CD14-positive monocyte (primary cell): Measurements from ENCODE around the gene SPNS3. TPM values are rescaled to one million over a fixed set of nuclear protein-coding genes. Genes with fewer than 3 reads are reported as not detected.
A peak's percentile ranks its signal among the peaks of the same experiment; 100 is the strongest.

ENCODE experiments used
- DNase-seq, 3 donors: peaks; one replicate each; pipeline ENCODE4 v3.0.0-alpha.2; 2011 to 2022
- H2AFZ ChIP-seq: 2 replicates; pipeline ENCODE4 v1.6.0; 2012; ENCODE audit warnings: mild to moderate bottlenecking, low read depth, low read length, inconsistent platforms; ENCODE audit not compliant: insufficient read depth, poor library complexity, severe bottlenecking
- H3K27ac ChIP-seq, 2 donors: 1 replicate in 1 of 2; 2 replicates in 1 of 2; pipeline ENCODE4 v1.5.1; 2012 to 2013; ENCODE audit warnings: low read length in 2 of 2, control low read depth in 1 of 2, inconsistent platforms in 1 of 2, low read depth in 1 of 2, mild to moderate bottlenecking in 1 of 2
- H3K27me3 ChIP-seq, 2 donors: one replicate each; pipeline versions ENCODE4 v1.6.0 to v1.6.1; 2011 to 2013; ENCODE audit warnings: low read length in 2 of 2; ENCODE audit not compliant: control insufficient read depth in 2 of 2, insufficient read depth in 2 of 2
- H3K36me3 ChIP-seq, 2 donors: replicated peaks in 1 of 2; 1 replicate in 1 of 2; 2 replicates in 1 of 2; pipeline versions ENCODE4 v1.5.1 to v1.6.1; 2012 to 2013; ENCODE audit warnings: low read length in 2 of 2, control low read depth in 1 of 2, inconsistent platforms in 1 of 2, mild to moderate bottlenecking in 1 of 2; ENCODE audit not compliant: insufficient read depth in 2 of 2, control insufficient read depth in 1 of 2
- H3K4me1 ChIP-seq, 2 donors: 1 replicate in 1 of 2; 2 replicates in 1 of 2; pipeline versions ENCODE4 v1.5.1 to v1.6.1; 2012 to 2013; ENCODE audit warnings: low read length in 2 of 2, control low read depth in 1 of 2, inconsistent platforms in 1 of 2, mild to moderate bottlenecking in 1 of 2, moderate library complexity in 1 of 2; ENCODE audit not compliant: insufficient read depth in 2 of 2, control insufficient read depth in 1 of 2
- H3K4me2 ChIP-seq: replicated peaks from 2 replicates; pipeline ENCODE3; 2012; ENCODE audit warnings: low read length, moderate library complexity, mild to moderate bottlenecking; ENCODE audit not compliant: poor library complexity, severe bottlenecking; ENCODE audit errors: extremely low read depth
- H3K4me3 ChIP-seq, 3 experiments: fragments of 200-600 bp in 1 of 3; sonication (generic) in 1 of 3; replicated peaks in 1 of 3; 1 replicate in 2 of 3; 2 replicates in 1 of 3; pipeline ENCODE4 v1.5.1; 2011 to 2013; ENCODE audit warnings: low read length in 3 of 3, mild to moderate bottlenecking in 3 of 3, control low read depth in 2 of 3, low read depth in 2 of 3, inconsistent platforms in 1 of 3, moderate library complexity in 1 of 3
- H3K79me2 ChIP-seq: 2 replicates; pipeline ENCODE4 v1.6.0; 2012; ENCODE audit warnings: mild to moderate bottlenecking, control low read depth, inconsistent platforms, low read length, moderate library complexity; ENCODE audit not compliant: insufficient read depth
- H3K9ac ChIP-seq: 2 replicates; pipeline ENCODE4 v1.6.0; 2017; ENCODE audit warnings: low read length, mild to moderate bottlenecking; ENCODE audit not compliant: insufficient read depth, poor library complexity, severe bottlenecking
- H3K9me3 ChIP-seq, 2 donors: replicated peaks in 1 of 2; 1 replicate in 1 of 2; 2 replicates in 1 of 2; pipeline versions ENCODE4 v1.5.1 to v1.6.1; 2012 to 2013; ENCODE audit warnings: low read length in 2 of 2, control low read depth in 1 of 2; ENCODE audit not compliant: control insufficient read depth in 1 of 2, insufficient read depth in 1 of 2
- H4K20me1 ChIP-seq: 2 replicates; pipeline ENCODE4 v1.6.0; 2012; ENCODE audit warnings: mild to moderate bottlenecking, low read length, control low read depth, moderate library complexity; ENCODE audit not compliant: insufficient read depth
- H3K27ac Mint-ChIP-seq, 7 donors: one replicate each; pipeline ENCODE4 v1.8.0; 2020; ENCODE audit warnings: mild to moderate bottlenecking in 7 of 7, mixed read lengths in 7 of 7, moderate library complexity in 6 of 7, inconsistent platforms in 2 of 7
- H3K27me3 Mint-ChIP-seq, 3 donors: one replicate each; pipeline ENCODE4 v1.8.0; 2021 to 2022; ENCODE audit warnings: low read depth in 3 of 3, mild to moderate bottlenecking in 3 of 3, mixed read lengths in 3 of 3, moderate library complexity in 3 of 3, inconsistent platforms in 1 of 3
- H3K36me3 Mint-ChIP-seq, 2 donors: one replicate each; pipeline ENCODE4 v1.8.0; 2020; ENCODE audit warnings: mixed read lengths in 2 of 2, inconsistent platforms in 1 of 2, mild to moderate bottlenecking in 1 of 2
- H3K4me1 Mint-ChIP-seq: one replicate; pipeline ENCODE4 v1.8.0; 2020; ENCODE audit warnings: mild to moderate bottlenecking, mixed read lengths
- H3K4me3 Mint-ChIP-seq, 2 donors: one replicate each; pipeline ENCODE4 v1.8.0; 2020; ENCODE audit warnings: mild to moderate bottlenecking in 2 of 2, mixed read lengths in 2 of 2, moderate library complexity in 1 of 2
- H3K9me3 Mint-ChIP-seq, 7 donors: one replicate each; pipeline ENCODE4 v1.8.0; 2020 to 2022; ENCODE audit warnings: mixed read lengths in 7 of 7, mild to moderate bottlenecking in 6 of 7, moderate library complexity in 6 of 7, inconsistent platforms in 2 of 7
- CTCF ChIP-seq: fragments of 200-600 bp; IDR thresholded peaks from one replicate; pipeline ENCODE4 v1.8.0; 2022; ENCODE audit warnings: antibody characterized with exemption, mild to moderate bottlenecking
- WGBS: methylation state at CpG from one replicate; pipeline ENCODE4 v1.1.5; 2013; ENCODE audit warnings: missing lambda C conversion rate; ENCODE audit not compliant: insufficient coverage; 5-methylcytosine and 5-hydroxymethylcytosine counted together
- intact Hi-C, 2 donors: fragments of 100-400 bp; cut with micrococcal nuclease; formaldehyde crosslinking; loops; one replicate each; pipeline versions ENCODE4 v1.15.0 to v1.15.1; 2023
- polyA plus RNA-seq, 3 donors: library from polyadenylated mRNA; depleted of rRNA in 1 of 3; unstranded in 2 of 3; stranded (reverse) in 1 of 3; fragments of 300-500 nt in 2 of 3; fragments of >200 nt in 1 of 3; fragmentation: Illumina TruSeq in 2 of 3; gene quantifications; 1 replicate in 2 of 3; 2 replicates in 1 of 3; pipeline ENCODE4 v1.2.3, GENCODE V29; 2012 to 2021

Gene SPNS3
- polyA plus RNA-seq, 3 donors, result 2.3 to 5.7 (median 4.5) TPM

- peaks cover 14 to 24% of the 10 kb centered on the region in 2 donors for H3K27me3 ChIP-seq
Observed at GRCh38 chr17:4504188-4504587, 70.4 kb downstream of the SPNS3 start.

GRCh38 chr17:4505187-4505586, 71.4 kb downstream of the SPNS3 start:
- Histone ChIP-seq H3K9ac (no peak overlapping the region), H4K20me1 (no peaks in the 10 kb centered on the region), H3K79me2 (no peaks in the 10 kb centered on the region), H3K4me1 (peaks cover 18 to 24% of the 10 kb centered on the region in 2 donors), H3K4me2 (no peak overlapping the region), H3K9me3 (peaks cover 0 to 11% of the 10 kb centered on the region in 2 donors), H3K36me3 (no peaks in the 10 kb centered on the region), H2AFZ (no peak overlapping the region), H3K4me3 (no peak overlapping the region), H3K27me3 (peaks cover 10 to 14% of the 10 kb centered on the region in 2 donors), H3K27ac (no peak overlapping the region)
- no peak for TF ChIP-seq CTCF
- peak overlapping the region in 1 of 2 donors; percentile 42 for H3K4me3 Mint-ChIP-seq
- WGBS, result 86% methylated on average over 5 of the region's 5 CpGs
- peaks cover 0 to 8% (median 0%) of the 10 kb centered on the region in 7 donors for H3K9me3 Mint-ChIP-seq
- H3K4me1 Mint-ChIP-seq, result peaks cover 37% of the 10 kb centered on the region
- peaks cover 0 to 4% of the 10 kb centered on the region in 2 donors for H3K36me3 Mint-ChIP-seq
- no peak for DNase-seq
- intact Hi-C loops, result no loop called here
- H3K27ac Mint-ChIP-seq, result no peak overlapping the region
- peaks cover 21 to 43% (median 25%) of the 10 kb centered on the region in 3 donors for H3K27me3 Mint-ChIP-seq

More at GRCh38 chr17:4504188-4504587, 70.4 kb downstream of the SPNS3 start:
- H3K27ac ChIP-seq, result no peak overlapping the region
- H3K9me3 ChIP-seq, result peaks cover 0 to 13% of the 10 kb centered on the region in 2 donors
- no peaks in the 10 kb centered on the region for H3K36me3 ChIP-seq
- DNase-seq, result no peak
- intact Hi-C loops, result no loop called here
- H3K9me3 Mint-ChIP-seq, result peaks cover 0 to 14% (median 0%) of the 10 kb centered on the region in 7 donors
- TF ChIP-seq CTCF, result no peak
- no peak overlapping the region for H3K4me3 Mint-ChIP-seq
- H3K79me2 ChIP-seq, result no peaks in the 10 kb centered on the region
- H2AFZ ChIP-seq, result no peak overlapping the region
- H3K4me2 ChIP-seq, result no peak overlapping the region
- peaks cover 35% of the 10 kb centered on the region for H3K4me1 Mint-ChIP-seq
- no peak overlapping the region for H3K9ac ChIP-seq
- H3K4me1 ChIP-seq, result peaks cover 20 to 24% of the 10 kb centered on the region in 2 donors
- peaks cover 0 to 5% of the 10 kb centered on the region in 2 donors for H3K36me3 Mint-ChIP-seq
- no peak overlapping the region for H3K27ac Mint-ChIP-seq
- no peak overlapping the region for H3K4me3 ChIP-seq
- WGBS, result 5% methylated on average over 5 of the region's 5 CpGs
- H4K20me1 ChIP-seq, result no peaks in the 10 kb centered on the region
- H3K27me3 Mint-ChIP-seq, result peaks cover 27 to 48% (median 33%) of the 10 kb centered on the region in 3 donors
